Suppressor macrophage treated with lipopolysaccharide for 1 hour (primary cell): Measurements from ENCODE around the gene TOM1L2.

Source experiments
- DNase-seq, 3 donors: peaks; one replicate each; pipeline ENCODE4 v3.0.0-alpha.2; 2020 to 2022

The TOM1L2 gene

DNA sequence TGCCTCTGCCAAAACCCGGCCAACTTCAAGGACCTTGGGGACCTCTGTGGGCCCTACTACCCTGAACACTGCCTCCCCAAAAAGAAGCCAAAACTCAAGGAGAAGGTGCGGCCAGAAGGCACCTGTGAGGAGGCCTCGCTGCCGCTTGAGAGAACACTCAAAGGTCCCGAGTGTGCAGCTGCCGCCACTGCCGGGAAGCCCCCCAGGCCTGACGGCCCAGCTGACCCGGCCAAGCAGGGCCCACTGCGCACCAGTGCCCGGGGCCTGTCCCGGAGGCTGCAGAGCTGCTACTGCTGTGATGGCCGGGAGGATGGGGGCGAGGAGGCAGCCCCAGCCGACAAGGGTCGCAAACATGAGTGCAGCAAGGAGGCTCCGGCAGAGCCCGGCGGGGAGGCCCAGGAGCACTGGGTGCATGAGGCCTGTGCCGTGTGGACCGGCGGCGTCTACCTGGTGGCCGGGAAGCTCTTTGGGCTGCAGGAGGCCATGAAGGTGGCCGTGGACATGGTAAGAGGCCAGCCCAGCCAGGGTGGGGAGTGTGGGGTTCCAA, 174.1 kb downstream of the TOM1L2 start:
- DNase-seq: no peak

DNA sequence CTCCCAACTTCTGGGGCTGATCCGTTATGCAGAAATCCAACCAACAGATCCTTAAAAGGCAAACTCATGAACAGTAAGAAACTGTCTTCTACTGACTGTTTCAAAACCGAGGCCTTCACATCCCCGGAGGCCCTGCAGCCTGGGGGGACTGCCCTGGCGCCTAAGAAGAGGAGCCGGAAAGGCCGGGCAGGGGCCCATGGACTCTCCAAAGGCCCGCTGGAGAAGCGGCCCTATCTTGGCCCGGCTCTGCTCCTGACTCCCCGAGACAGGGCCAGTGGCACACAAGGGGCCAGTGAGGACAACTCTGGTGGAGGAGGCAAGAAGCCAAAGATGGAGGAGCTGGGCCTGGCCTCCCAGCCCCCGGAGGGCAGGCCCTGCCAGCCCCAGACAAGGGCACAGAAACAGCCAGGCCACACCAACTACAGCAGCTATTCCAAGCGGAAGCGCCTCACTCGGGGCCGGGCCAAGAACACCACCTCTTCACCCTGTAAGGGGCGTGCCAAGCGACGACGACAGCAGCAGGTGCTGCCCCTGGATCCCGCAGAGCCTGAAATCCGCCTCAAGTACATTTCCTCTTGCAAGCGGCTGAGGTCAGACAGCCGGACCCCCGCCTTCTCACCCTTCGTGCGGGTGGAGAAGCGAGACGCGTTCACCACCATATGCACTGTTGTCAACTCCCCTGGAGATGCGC, 174.9 kb downstream of the TOM1L2 start:
- DNase-seq: no peak

DNA sequence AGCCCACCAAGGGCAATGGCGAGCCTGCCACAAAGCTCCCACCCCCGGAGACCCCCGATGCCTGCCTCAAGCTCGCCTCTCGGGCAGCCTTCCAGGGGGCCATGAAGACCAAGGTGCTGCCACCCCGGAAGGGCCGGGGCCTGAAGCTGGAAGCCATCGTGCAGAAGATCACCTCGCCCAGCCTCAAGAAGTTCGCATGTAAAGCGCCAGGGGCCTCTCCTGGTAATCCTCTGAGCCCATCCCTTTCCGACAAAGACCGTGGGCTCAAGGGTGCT, 175.5 kb downstream of the TOM1L2 start:
- DNase-seq: no peak

DNA sequence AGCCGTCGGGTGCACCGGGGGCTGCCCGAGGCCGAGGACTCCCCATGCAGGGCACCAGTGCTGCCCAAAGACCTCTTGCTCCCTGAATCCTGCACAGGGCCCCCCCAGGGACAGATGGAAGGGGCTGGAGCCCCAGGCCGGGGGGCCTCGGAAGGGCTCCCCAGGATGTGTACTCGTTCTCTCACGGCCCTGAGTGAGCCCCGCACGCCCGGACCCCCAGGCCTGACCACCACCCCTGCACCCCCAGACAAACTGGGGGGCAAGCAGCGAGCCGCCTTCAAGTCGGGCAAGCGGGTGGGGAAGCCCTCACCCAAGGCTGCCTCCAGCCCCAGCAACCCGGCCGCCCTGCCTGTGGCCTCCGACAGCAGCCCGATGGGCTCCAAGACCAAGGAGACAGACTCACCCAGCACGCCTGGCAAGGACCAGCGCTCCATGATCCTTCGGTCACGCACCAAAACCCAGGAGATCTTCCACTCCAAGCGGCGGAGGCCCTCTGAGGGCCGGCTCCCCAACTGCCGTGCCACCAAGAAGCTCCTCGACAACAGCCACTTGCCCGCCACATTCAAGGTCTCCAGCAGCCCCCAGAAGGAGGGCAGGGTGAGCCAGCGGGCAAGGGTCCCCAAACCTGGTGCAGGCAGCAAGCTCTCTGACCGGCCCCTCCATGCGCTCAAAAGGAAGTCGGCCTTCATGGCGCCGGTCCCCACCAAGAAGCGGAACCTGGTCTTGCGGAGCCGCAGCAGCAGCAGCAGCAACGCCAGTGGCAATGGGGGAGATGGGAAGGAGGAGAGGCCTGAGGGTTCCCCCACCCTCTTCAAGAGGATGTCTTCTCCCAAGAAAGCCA, 176.0 kb downstream of the TOM1L2 start:
- DNase-seq: no peak

DNA sequence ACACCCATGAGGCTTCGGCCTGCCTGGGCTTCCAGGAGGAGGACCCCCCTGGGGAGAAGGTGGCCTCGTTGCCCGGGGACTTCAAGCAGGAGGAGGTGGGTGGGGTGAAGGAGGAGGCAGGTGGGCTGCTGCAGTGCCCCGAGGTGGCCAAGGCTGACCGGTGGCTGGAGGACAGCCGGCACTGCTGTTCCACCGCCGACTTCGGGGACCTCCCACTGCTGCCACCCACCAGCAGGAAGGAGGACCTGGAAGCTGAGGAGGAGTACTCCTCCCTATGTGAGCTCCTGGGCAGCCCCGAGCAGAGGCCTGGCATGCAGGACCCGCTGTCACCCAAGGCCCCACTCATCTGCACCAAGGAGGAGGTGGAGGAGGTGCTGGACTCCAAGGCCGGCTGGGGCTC, 176.9 kb downstream of the TOM1L2 start:
- no peak for DNase-seq

DNA sequence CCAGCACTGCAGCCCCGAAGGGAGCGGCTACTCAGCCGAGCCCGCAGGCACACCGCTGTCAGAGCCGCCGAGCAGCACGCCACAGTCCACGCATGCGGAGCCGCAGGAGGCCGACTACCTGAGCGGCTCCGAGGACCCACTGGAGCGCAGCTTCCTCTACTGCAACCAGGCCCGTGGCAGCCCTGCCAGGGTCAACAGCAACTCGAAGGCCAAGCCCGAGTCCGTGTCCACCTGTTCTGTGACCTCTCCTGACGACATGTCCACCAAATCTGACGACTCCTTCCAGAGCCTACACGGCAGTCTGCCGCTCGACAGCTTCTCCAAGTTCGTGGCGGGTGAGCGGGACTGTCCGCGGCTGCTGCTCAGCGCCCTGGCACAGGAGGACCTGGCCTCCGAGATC, 177.8 kb downstream of the TOM1L2 start:
- DNase-seq: no peak
